IPS DF 19.7 (cell line): Measurements from ENCODE around the gene STAB1.

Experiments
- DNase-seq: peaks from one replicate; pipeline ENCODE4 v3.0.0-alpha.2; 2013; ENCODE audit warnings: low read depth, low spot score

The STAB1 gene

GRCh38 chr3:52494886-52495495, at the start of gene STAB1:
STAB1 (plus strand) TSS chr3:52495338; CDS start chr3:52495414, 76 bp downstream.
- DNase-seq, result no peak

DNA sequence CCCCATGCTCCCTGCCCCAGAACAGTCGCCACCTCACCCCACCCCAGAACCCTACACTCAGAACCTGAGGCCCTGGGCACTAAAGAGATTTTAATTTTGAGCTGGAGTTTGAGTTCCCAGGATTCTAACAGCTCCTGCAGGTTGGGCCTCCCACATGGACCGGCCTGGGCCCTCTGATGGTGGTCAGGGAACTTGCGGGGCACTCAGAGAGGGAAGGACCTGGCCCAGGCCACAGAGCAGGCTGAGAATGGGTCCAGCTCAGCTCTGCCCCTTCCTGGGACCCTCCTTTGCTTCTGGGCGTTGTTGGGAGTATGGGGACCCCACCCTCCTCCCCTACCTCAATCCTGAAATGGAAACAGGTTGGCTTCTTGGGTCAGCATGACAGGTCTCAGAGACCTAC, 49.1 kb upstream of the STAB1 start:
- no peak for DNase-seq

GRCh38 chr3:52446631-52447511, 48.3 kb upstream of the STAB1 start:
- DNase-seq, result peak; percentile 61

- DNase-seq, result no peak
These were observed 47.4 kb upstream of the STAB1 start for GRCh38 chr3:52447512-52448355.

GRCh38 chr3:52450489-52451236, 44.5 kb upstream of the STAB1 start:
- DNase-seq, result no peak

DNA sequence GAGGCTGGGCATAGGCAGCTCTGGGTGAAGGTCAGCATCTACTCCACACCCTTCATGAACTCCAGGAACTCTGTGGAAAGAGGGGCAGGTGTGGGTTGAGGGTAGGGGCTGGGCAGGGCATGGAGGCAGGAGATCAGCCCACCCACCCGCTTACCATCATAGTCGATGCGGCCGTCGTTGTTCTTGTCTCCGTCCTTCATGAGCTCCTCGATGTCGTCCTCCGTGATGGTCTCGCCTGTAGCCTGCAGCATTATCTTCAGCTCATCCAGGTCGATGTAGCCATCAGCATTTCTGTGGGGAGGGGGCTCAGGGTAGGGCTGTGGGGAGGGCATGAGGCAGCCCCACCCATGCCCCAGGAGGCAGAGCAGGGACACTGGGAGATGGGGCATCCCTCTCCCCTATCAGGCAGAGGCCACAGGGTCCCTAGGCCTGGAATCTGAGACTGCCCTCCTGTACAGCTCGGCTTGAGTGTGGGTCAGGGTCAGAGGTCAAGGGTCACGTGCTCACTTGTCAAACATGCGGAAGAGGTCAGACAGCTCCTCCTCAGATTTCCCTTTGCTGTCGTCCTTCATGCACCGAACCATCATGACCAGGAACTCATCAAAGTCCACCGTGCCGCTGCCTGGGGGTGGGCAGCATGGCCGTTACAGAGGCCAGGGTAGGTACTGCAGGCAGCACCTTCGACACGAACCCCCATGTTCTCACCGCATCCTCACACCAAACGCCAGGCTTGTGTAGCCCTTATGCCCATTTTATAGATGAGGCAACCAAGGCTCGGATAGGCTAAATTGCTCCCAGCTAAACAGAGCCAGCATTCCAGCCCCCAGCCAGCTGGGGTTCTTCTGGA, 43.7 kb upstream of the STAB1 start:
- no peak for DNase-seq

- DNase-seq, result no peak
These were observed 43.0 kb upstream of the STAB1 start for GRCh38 chr3:52452126-52452525.

DNA sequence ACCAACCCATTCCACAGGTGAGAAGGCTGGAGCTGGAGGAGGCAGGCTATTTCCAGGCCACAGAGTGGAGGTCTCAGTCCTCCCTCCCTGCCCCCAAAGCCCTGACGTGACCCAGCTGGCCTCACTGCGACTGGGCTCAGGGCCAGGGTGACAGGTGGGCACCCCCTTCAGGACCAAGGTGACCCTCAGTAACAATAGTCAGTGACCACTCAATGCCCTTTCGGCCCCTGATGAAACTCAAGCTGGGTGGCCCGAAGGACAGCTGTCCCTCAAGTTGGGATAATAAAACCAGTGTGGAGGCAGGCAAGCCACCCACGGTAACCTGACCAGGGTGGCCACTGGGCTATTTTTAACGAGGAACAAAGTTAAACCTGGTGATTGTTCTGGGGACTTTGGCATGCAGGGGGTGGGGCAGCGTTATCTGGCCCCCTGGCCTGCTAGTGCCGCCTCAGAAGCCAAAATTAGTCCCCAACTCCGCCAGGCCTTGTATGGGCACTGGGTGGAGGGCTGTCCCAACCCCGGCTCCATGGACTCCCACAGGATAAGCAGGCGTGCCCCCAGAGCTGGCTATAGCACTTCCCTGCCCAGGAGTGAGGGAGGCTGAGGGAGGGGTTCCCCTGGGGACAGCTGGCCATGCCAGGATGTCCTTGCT, 42.4 kb upstream of the STAB1 start:
- no peak for DNase-seq

- no peak for DNase-seq
These were observed 41.5 kb upstream of the STAB1 start, which contains the start of gene TNNC1 for GRCh38 chr3:52453496-52454249. TNNC1 (minus strand) TSS chr3:52454041; CDS start chr3:52454015, 26 bp downstream.

GRCh38 chr3:52454250-52454937, 40.7 kb upstream of the STAB1 start:
- no peak for DNase-seq

GRCh38 chr3:52454938-52455282, 40.2 kb upstream of the STAB1 start:
- DNase-seq, result no peak

DNA sequence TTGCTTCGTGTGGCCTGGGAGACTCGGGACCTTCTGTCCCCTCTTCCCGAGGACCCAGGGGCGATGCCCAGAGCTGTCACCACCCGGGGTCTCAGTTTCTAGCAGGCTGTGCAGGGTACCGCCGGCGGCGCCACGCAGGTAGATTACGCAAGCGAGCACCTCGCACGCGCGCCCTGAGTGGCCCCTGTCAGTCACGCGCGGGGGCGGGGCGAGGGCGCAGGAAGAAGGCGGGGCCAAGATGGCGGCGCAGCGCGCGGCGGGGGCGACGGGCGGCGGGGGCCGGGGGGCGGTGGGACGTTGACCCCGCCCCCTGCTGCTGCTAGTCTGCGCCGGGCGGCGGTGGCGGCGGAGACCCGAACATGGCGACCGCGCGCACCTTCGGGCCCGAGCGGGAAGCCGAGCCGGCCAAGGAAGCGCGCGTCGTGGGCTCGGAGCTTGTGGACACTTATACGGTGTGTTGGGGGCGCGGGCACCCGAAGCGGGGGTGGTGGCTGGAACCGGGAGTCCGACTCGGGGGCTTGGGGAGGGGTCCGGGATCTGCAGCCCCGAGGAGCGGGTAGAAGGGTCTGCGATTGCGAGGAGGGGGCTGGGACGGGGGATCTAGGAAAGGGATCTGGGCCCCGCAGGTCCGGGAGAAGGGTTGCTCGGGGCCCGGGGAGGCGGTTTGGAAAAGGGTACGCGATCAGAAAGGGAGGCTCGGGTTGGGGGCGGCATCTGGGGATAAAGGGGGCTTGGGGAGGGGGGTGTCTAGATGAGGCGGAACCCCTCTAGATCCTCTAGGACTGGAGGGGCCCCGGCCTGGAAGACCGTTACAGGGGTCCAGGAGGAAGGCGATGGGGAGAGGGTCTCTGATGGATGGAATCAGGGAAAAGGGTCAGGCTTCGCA, 39.6 kb upstream of the STAB1 start, which contains the start of gene NISCH:
NISCH (plus strand) TSS at position 322 of the 886 bp plus-strand sequence; CDS start at position 360, 38 bp downstream.
- no peak for DNase-seq

DNA sequence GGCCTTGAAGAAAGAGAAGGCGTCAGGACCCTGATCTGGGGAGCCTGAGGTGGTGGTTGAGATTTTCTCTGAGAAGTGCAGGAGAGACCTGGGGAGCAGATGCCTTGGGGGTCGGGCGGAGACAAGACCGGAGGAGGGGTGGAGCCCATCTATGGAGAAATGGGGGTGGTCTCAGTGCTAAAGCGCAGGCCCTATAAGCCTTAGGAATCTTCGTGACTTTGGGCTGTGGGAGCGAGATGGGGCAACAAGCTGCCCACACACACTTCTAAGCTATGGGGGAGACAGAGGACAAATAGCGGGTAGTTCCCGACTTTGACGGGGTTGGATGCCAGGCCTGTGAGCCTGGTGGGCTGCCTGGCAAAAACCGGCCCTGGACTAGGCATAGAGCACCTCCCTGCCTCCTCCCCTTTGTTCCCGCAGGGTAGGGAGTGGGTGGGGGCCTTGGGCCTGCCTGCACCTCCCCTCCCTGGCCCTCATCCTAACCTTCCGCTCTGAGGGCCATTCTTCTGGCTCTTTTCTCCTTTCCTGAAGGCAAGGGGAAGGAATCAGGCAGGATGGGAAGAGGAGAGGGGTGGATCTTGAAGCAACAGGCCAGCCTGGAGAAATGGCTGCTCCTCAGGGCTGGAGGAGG, 38.9 kb upstream of the STAB1 start:
- no peak for DNase-seq

GRCh38 chr3:52456800-52457183, 38.3 kb upstream of the STAB1 start:
- DNase-seq, result no peak

DNA sequence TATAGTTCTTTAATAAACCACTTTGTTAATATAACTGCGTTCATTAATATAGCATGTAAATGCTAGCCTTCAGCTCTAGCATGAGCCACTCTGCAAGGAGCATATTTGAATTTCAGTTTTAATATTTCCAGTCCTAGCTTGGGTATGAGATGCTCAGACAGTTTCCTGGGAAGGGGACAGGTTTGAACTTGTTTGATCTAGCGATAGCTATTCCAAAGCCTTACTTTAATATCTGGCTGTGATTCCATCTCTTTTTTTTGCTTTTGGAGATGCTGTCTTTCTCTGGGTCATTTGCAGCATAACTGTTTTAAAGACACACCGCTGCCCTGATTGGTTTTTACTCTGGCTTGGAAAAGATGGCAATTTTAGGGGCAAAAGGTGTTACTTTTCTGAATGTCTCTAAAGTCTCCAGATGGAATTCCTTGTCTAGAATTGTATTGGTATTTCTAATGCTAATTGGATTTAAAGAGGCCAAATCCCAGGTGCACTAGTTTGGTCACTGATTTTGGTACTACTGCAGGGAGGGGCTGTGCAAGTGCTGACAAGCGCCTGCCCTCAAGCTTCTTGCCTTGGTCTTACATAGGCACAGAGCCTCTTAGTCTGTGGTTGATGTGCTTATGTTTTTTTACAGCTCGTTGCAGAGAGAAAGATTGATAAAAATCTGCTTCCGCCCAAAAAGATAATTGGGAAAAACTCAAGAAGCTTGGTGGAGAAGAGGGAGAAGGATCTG, 36.9 kb upstream of the STAB1 start:
- no peak for DNase-seq

DNA sequence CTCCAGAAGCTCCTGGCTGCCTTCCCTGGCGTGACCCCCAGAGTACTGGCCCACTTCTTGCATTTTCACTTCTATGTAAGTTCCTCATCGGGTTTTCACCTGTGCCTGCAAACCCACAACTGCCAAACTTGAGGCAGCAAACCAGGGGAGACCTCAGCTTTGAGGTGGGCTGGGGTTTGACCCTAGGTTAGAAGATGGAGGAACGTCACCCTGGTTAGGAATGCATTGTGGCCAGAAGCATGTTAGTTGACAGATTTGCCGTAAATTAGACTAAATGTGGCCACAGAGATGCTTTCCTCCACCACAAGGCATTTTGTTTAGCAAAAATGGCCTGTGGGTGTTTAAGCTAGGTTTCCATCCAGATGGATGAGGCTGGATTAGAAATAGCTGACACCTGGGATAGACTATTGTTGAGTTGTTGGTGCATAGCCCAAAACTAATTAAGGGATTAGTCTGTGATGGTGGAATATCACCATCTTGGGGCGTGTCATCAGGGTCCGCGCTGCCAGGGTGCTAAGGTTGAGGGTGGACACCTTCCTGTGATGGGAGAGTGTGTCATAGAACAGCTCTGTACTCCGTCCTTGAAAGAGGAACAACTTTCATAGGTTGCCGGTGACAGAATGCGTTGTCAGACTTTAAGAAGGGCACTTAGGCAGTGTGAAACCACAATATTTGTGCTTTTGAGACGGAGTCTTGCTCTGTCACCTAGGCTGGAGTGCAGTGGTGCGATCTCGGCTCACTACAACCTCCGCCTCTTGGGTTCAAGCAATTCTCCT, 36.2 kb upstream of the STAB1 start:
- no peak for DNase-seq
